Stimulated activated CD4-positive, alpha-beta T cell treated with anti-CD3 and anti-CD28 coated beads, TNF-alpha, amount 100 ng/mL, for 4 hours (primary cell): ENCODE results near the gene CBFB.

Source experiments
- DNase-seq, 3 experiments: peaks; one replicate each; pipeline ENCODE4 v3.0.0-alpha.2; 2020; ENCODE audit warnings: low read depth in 3 of 3

CBFB gene

GRCh38 chr16:67128887-67129286 is 99.9 kb downstream of the CBFB start:
- no peak for DNase-seq

- no peak for DNase-seq
Observed at GRCh38 chr16:67129422-67129821, 100.5 kb downstream of the CBFB start.

- no peak for DNase-seq
Observed at GRCh38 chr16:67137605-67138004, 108.7 kb downstream of the CBFB start.

- no peak for DNase-seq
Observed at GRCh38 chr16:67141391-67141790, 112.4 kb downstream of the CBFB start.

- no peak for DNase-seq
Observed at GRCh38 chr16:67142342-67142741, 113.4 kb downstream of the CBFB start.

GRCh38 chr16:67144943-67145342 is 116.0 kb downstream of the CBFB start:
- no peak for DNase-seq

GRCh38 chr16:67145746-67146145 is 116.8 kb downstream of the CBFB start:
- DNase-seq: no peak

- no peak for DNase-seq
Observed at GRCh38 chr16:67146523-67147357, 117.8 kb downstream of the CBFB start.

- no peak for DNase-seq
Observed at GRCh38 chr16:67147437-67148140, 118.6 kb downstream of the CBFB start.

- no peak for DNase-seq
Observed at GRCh38 chr16:67148221-67148620, 119.3 kb downstream of the CBFB start.

GRCh38 chr16:67148656-67149275 is 119.8 kb downstream of the CBFB start:
- DNase-seq: no peak

- no peak for DNase-seq
Observed at GRCh38 chr16:67149276-67150046, 120.5 kb downstream of the CBFB start.

- DNase-seq: peak in 1 of 3 experiments; percentile 56
Observed at GRCh38 chr16:67150047-67150832, 121.3 kb downstream of the CBFB start.
